Measurements from ENCODE around the gene ASB3. TPM values are rescaled to one million over a fixed set of nuclear protein-coding genes. Genes with fewer than 3 reads are reported as not detected.
"Not testable (repeated sequence)": the region's sequence is repeated elsewhere in the genome, so short reads cannot be mapped to it uniquely, and the experiment has no call there.

ASB3 gene
- total RNA-seq, result 10 to 100 TPM; 10.5 to 14.0 TPM

DNA sequence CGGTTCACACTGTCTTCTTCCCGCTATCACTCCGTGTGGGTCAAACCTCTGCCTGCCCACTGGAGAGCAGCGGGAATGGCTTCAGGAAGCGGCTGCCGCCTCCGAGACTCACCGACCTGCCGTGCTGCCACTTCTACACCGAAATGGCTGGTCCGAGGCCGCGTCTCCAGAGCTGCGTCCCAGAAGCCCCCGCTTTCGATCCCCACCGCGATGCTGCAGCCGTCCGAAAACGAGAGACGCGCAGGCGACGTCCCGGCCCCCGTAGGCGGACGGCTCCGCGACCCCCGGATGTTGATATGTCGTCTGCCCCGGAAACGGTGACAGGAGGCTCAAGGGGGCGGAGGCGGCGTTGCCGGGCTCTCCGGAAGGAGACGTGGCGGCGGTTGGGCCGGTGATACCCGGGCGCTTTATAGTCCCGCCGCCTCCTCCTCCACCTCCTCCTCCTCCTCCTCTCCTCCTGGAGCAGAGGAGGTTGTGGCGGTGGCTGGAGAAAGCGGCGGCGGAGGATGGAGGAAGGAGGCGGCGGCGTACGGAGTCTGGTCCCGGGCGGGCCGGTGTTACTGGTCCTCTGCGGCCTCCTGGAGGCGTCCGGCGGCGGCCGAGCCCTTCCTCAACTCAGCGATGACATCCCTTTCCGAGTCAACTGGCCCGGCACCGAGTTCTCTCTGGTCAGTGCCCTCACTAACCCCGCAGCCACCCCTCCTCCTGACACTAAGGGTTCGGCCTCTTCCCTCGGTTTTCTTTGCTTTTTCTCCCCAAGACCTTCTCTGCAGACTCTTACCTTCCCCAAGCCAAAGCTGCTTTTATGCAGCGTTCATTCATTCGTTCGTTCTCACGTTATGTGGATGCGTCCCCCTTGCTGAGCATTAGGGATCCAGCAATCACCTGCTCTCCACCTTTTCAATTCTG is at the start of gene ASB3, which contains the start of gene ERLEC1:
TSS of gene ASB3 (minus strand) at position 249 of the 909 bp plus-strand sequence. CDS start 21,381 bp downstream, outside the sequence.
TSS of gene ERLEC1 (plus strand) at position 340 of the 909 bp plus-strand sequence. CDS start at position 507, 167 bp downstream.
- ATAC-seq (peak; percentile 96), DNase-seq (peak; percentile 86 to 92 (median 88))
- Histone ChIP-seq H3K27me3 (no peaks in the 10 kb centered on the region), H3K4me3 (peak within 1 kb of the TSS; percentile 77 to 90), H3K9me3 (no peaks in the 10 kb centered on the region), H3K36me3 (replicated peaks in 1 of 2; ENCODE audit: insufficient read depth in 1 of 2, low read depth in 2 of 2) (no peaks in the 10 kb centered on the region), H3K4me1 (peaks cover 56% of the 10 kb centered on the region), H3K27ac (peak within 1 kb of the TSS; percentile 61 to 82 (median 71))
- intact Hi-C loops (cut with DNase I), result no loop called here
- TF ChIP-seq CTCF (IDR thresholded peaks at IDR 0.05) (no peak), POLR2A (IDR thresholded peaks at IDR 0.05) (peak; percentile 56 to 85 (median 79))
- WGBS, 2 donors, result 1% methylated on average over 29 to 68 of the region's 77 CpGs

- H3K36me3 ChIP-seq (replicated peaks in 1 of 2; ENCODE audit: insufficient read depth in 1 of 2, low read depth in 2 of 2); ATAC-seq; H3K27ac ChIP-seq; intact Hi-C loops (cut with DNase I); H3K27me3 ChIP-seq; H3K4me3 ChIP-seq; DNase-seq; H3K9me3 ChIP-seq: not testable (repeated sequence)
- peaks cover 14% of the 10 kb centered on the region for H3K4me1 ChIP-seq
- WGBS, 2 donors, result 81 to 96% methylated on average over 4 of the region's 4 CpGs
Observed at GRCh38 chr2:53829980-53830290, 43.2 kb upstream of the ASB3 start.

DNA sequence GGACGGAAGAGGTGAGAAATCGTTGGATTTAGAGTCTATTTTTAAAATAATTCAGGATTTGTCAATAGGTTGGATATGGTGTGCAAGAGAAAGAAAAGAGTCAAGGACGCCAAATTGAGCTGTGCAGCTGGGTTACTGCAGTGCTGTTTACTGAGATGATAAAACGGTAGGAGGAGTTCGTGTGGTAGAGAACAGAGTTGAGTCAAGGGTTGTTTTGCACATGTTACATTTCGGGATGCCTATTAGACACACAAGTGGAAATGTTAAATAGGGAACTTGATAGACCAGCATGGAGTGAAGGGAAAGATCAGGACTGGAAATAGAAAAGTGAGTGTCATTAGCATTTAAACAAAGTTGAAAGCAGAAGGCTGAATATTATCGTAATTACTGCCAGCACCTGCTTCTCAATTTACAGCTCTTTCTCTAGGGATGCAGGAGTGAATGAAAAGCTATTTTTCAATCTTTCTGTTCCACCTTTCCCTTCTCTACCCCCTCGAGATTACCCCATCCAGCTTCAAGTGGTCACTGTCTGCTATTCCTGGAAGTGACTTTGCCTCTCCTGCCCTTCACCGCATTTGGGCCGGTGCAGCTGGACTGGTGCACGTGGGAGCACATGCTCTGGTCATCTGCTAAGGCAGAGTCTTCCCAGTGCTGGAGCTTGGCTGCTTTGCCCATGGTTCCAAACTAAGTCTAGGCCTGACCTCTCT is 42.7 kb upstream of the ASB3 start:
- TF ChIP-seq POLR2A (IDR thresholded peaks at IDR 0.05) (no peak), CTCF (IDR thresholded peaks at IDR 0.05) (no peak)
- no peaks in the 10 kb centered on the region for H3K27me3 ChIP-seq
- DNase-seq (no peak), ATAC-seq (no peak)
- peaks cover 14% of the 10 kb centered on the region for H3K4me1 ChIP-seq
- intact Hi-C loops (cut with DNase I), result no loop called here
- H3K9me3 ChIP-seq, result no peaks in the 10 kb centered on the region
- 69 to 84% methylated on average over 11 of the region's 11 CpGs for WGBS, 2 donors
- H3K27ac ChIP-seq, result no peak overlapping the region
- no peak overlapping the region for H3K4me3 ChIP-seq
- H3K36me3 ChIP-seq (replicated peaks in 1 of 2; ENCODE audit: insufficient read depth in 1 of 2, low read depth in 2 of 2), result no peaks in the 10 kb centered on the region

- DNase-seq (no peak), ATAC-seq (no peak)
- WGBS, 2 donors, result 90 to 97% methylated on average over 4 of the region's 4 CpGs
- no peak for TF ChIP-seq POLR2A (IDR thresholded peaks at IDR 0.05)
- TF ChIP-seq CTCF (IDR thresholded peaks at IDR 0.05), result no peak
- peaks cover 14% of the 10 kb centered on the region for H3K4me1 ChIP-seq
- intact Hi-C loops (cut with DNase I), result no loop called here
- H3K27ac ChIP-seq, result peak overlapping the region in 2 of 4 donors; percentile 33 to 44
- H3K9me3 ChIP-seq, result no peaks in the 10 kb centered on the region
- H3K4me3 ChIP-seq, result no peak overlapping the region
- H3K36me3 ChIP-seq (replicated peaks in 1 of 2; ENCODE audit: insufficient read depth in 1 of 2, low read depth in 2 of 2), result no peaks in the 10 kb centered on the region
- no peaks in the 10 kb centered on the region for H3K27me3 ChIP-seq
Observed at GRCh38 chr2:53828331-53828730, 41.6 kb upstream of the ASB3 start.

All from body of pancreas (tissue), 4 donors.